GDM1 (cell line): ENCODE measurements around the gene LIN28A.

Experiments
- DNase-seq: peaks from one replicate; lab custom pipeline; 2025; lab: John Stamatoyannopoulos, UW

Gene LIN28A

GRCh38 chr1:26434161-26434752 is 23.6 kb downstream of the LIN28A start:
- DNase-seq = no peak

- no peak for DNase-seq
Observed at GRCh38 chr1:26438041-26438440, 27.4 kb downstream of the LIN28A start.

GRCh38 chr1:26440259-26440658 is 29.6 kb downstream of the LIN28A start:
- no peak for DNase-seq

- DNase-seq = no peak
Observed at GRCh38 chr1:26449868-26450267, 39.3 kb downstream of the LIN28A start.

- no peak for DNase-seq
Observed at GRCh38 chr1:26450908-26451307, 40.3 kb downstream of the LIN28A start.

- DNase-seq = no peak
Observed at GRCh38 chr1:26452459-26453183, 42.0 kb downstream of the LIN28A start.

GRCh38 chr1:26459148-26459547 is 48.5 kb downstream of the LIN28A start:
- DNase-seq = no peak

- DNase-seq = no peak
Observed at GRCh38 chr1:26459573-26460031, 49.0 kb downstream of the LIN28A start.

GRCh38 chr1:26468911-26469310 is 58.3 kb downstream of the LIN28A start:
- DNase-seq = no peak

- DNase-seq = no peak
Observed at GRCh38 chr1:26469558-26469957, 58.9 kb downstream of the LIN28A start.

- DNase-seq = no peak
Observed at GRCh38 chr1:26470878-26471497, 60.4 kb downstream of the LIN28A start.

GRCh38 chr1:26471498-26472319 is 61.1 kb downstream of the LIN28A start:
- DNase-seq = peak; percentile 88

- DNase-seq = no peak
Observed at GRCh38 chr1:26472320-26472900, 61.8 kb downstream of the LIN28A start, which contains the start of gene HMGN2. Gene HMGN2 (plus strand): TSS chr1:26472440. CDS start chr1:26472613, 173 bp downstream.

GRCh38 chr1:26472901-26473845 is 62.6 kb downstream of the LIN28A start:
- DNase-seq = peak; percentile 88

GRCh38 chr1:26474818-26475217 is 64.2 kb downstream of the LIN28A start:
- no peak for DNase-seq

- no peak for DNase-seq
Observed at GRCh38 chr1:26475989-26476388, 65.4 kb downstream of the LIN28A start.

GRCh38 chr1:26476958-26477357 is 66.3 kb downstream of the LIN28A start:
- no peak for DNase-seq

- DNase-seq = no peak
Observed at GRCh38 chr1:26477446-26478152, 67.0 kb downstream of the LIN28A start.

- no peak for DNase-seq
Observed at GRCh38 chr1:26478159-26478558, 67.5 kb downstream of the LIN28A start.

GRCh38 chr1:26478988-26479387 is 68.4 kb downstream of the LIN28A start:
- no peak for DNase-seq
